Parathyroid adenoma (tissue), 2 donors: ENCODE measurements around the gene TRABD2B.

Experiments used
- H2AFZ ChIP-seq: fragments of 300-600 bp; sonication (generic); one replicate; pipeline ENCODE4 v1.7.0; 2017; ENCODE audit warnings: antibody characterized with exemption, mild to moderate bottlenecking
- H3K27ac ChIP-seq: fragments of 300-600 bp; sonication (generic); one replicate; pipeline ENCODE4 v1.7.0; 2017
- H3K27me3 ChIP-seq: fragments of 300-600 bp; sonication (generic); one replicate; pipeline ENCODE4 v1.7.0; 2017; ENCODE audit warnings: low read length; ENCODE audit not compliant: control insufficient read depth, insufficient read depth
- H3K36me3 ChIP-seq: fragments of 300-600 bp; sonication (generic); one replicate; pipeline ENCODE4 v1.7.0; 2017; ENCODE audit warnings: low read length; ENCODE audit not compliant: control insufficient read depth, insufficient read depth
- H3K4me1 ChIP-seq: fragments of 300-600 bp; sonication (generic); one replicate; pipeline ENCODE4 v1.7.0; 2017; ENCODE audit warnings: control low read depth
- H3K4me2 ChIP-seq: fragments of 300-600 bp; sonication (generic); one replicate; pipeline ENCODE4 v1.7.0; 2017; ENCODE audit warnings: low read length
- H3K4me3 ChIP-seq: fragments of 300-600 bp; sonication (generic); one replicate; pipeline ENCODE4 v1.7.0; 2017; ENCODE audit warnings: low read depth, low read length
- H3K79me2 ChIP-seq: fragments of 300-600 bp; sonication (generic); one replicate; pipeline ENCODE4 v1.7.0; 2017; ENCODE audit warnings: control low read depth
- H3K9ac ChIP-seq: fragments of 300-600 bp; sonication (generic); one replicate; pipeline ENCODE4 v1.7.0; 2017; ENCODE audit warnings: mild to moderate bottlenecking
- H3K9me3 ChIP-seq: fragments of 300-600 bp; sonication (generic); one replicate; pipeline ENCODE4 v1.7.0; 2017; ENCODE audit warnings: low read length; ENCODE audit not compliant: control insufficient read depth
- TF ChIP-seq, protein P1 (sequence below): fragments of 300-600 bp; sonication (generic); IDR thresholded peaks from one replicate; pipeline ENCODE4 v1.7.0; 2017; ENCODE audit warnings: antibody characterized with exemption, mild to moderate bottlenecking
- donor health status: primary hyperparathyroidism.

The TRABD2B gene

DNA sequence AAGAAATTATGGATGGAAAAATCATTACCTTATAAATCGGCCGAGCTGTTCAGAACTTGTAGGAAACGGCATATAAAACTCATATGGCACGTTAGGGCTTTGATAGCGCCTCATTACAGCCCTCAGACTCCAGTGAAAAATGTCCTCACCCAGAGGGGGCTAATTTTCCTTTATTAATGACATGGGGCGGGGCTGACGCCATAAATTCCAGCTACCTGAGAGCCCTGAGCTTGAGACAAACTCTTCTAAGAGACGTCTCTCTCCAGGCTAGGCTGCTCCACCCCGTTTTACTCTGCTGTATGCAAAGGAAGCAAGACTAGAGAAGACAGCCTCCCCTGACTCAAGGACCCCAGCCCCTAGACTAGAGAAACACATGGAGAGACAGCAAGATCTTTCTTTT is 149.4 kb downstream of the TRABD2B start:
- Histone ChIP-seq H3K27me3 (no peaks in the 10 kb centered on the region), H3K4me3 (no peak overlapping the region), H3K4me2 (no peak overlapping the region), H3K27ac (no peak overlapping the region), H3K9me3 (no peaks in the 10 kb centered on the region), H3K4me1 (no peaks in the 10 kb centered on the region), H3K9ac (no peak overlapping the region), H3K36me3 (no peaks in the 10 kb centered on the region), H3K79me2 (no peaks in the 10 kb centered on the region), H2AFZ (no peak overlapping the region)
- TF ChIP-seq, protein P1, sequence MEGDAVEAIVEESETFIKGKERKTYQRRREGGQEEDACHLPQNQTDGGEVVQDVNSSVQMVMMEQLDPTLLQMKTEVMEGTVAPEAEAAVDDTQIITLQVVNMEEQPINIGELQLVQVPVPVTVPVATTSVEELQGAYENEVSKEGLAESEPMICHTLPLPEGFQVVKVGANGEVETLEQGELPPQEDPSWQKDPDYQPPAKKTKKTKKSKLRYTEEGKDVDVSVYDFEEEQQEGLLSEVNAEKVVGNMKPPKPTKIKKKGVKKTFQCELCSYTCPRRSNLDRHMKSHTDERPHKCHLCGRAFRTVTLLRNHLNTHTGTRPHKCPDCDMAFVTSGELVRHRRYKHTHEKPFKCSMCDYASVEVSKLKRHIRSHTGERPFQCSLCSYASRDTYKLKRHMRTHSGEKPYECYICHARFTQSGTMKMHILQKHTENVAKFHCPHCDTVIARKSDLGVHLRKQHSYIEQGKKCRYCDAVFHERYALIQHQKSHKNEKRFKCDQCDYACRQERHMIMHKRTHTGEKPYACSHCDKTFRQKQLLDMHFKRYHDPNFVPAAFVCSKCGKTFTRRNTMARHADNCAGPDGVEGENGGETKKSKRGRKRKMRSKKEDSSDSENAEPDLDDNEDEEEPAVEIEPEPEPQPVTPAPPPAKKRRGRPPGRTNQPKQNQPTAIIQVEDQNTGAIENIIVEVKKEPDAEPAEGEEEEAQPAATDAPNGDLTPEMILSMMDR, result no peak

DNA sequence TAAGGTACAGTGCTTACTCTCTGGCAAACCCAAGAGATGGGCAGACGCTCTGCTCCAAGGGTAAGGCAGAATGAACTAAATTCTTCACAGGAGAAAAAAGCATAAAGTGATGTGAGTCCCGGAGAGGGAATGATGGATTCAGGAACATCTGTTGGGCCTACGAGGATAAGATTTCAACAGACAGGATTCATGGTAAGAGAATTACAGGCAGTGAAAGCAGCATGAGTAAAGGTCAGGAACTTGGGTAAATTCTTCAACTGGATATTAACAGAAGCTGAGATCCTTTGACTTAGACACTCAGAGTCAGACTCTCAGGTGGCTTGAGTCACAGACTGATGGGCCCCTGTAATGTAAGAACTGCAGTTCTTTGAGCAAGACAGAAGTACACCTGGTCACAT is 152.6 kb downstream of the TRABD2B start:
- no peak overlapping the region for H3K9ac ChIP-seq
- no peaks in the 10 kb centered on the region for H3K4me1 ChIP-seq
- no peaks in the 10 kb centered on the region for H3K9me3 ChIP-seq
- H3K4me3 ChIP-seq, result no peak overlapping the region
- H2AFZ ChIP-seq, result no peak overlapping the region
- TF ChIP-seq, protein P1, result no peak
- no peak overlapping the region for H3K4me2 ChIP-seq
- H3K36me3 ChIP-seq, result no peaks in the 10 kb centered on the region
- H3K27ac ChIP-seq, result no peak overlapping the region
- no peaks in the 10 kb centered on the region for H3K79me2 ChIP-seq
- H3K27me3 ChIP-seq, result no peaks in the 10 kb centered on the region

- Histone ChIP-seq H3K4me3 (no peak overlapping the region), H3K4me1 (no peaks in the 10 kb centered on the region), H3K79me2 (no peaks in the 10 kb centered on the region), H3K9me3 (no peaks in the 10 kb centered on the region), H3K36me3 (no peaks in the 10 kb centered on the region), H3K27ac (no peak overlapping the region), H3K9ac (no peak overlapping the region), H3K27me3 (no peaks in the 10 kb centered on the region), H3K4me2 (no peak overlapping the region), H2AFZ (no peak overlapping the region)
- TF ChIP-seq, protein P1, result no peak
Observed at GRCh38 chr1:47843781-47844557, 153.2 kb downstream of the TRABD2B start.

DNA sequence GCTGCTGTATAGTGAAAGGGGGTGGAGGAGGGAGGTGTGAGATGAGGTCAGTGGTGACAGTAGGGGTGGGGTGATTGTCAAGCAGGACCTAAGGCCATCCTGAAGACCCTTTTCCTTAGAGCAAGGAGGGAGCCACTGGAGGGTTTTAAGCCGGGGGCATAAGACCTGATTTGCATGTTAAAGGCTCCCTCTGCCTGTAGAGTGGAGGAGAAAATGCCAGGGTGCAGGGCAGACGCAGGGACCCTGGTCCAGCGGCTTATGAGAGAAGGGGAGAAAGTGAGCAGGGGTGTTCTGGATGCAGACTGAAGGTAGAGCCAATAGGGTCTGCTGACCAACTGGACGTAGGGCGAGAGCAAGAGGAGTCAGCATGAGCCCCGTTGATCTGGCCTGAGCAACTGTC is 154.1 kb downstream of the TRABD2B start:
- no peak overlapping the region for H3K9ac ChIP-seq
- H3K27me3 ChIP-seq, result no peaks in the 10 kb centered on the region
- H3K4me2 ChIP-seq, result no peak overlapping the region
- H3K4me3 ChIP-seq, result no peak overlapping the region
- H3K79me2 ChIP-seq, result no peaks in the 10 kb centered on the region
- H2AFZ ChIP-seq, result no peak overlapping the region
- H3K36me3 ChIP-seq, result no peaks in the 10 kb centered on the region
- no peak overlapping the region for H3K27ac ChIP-seq
- TF ChIP-seq, protein P1, result no peak
- no peaks in the 10 kb centered on the region for H3K4me1 ChIP-seq
- H3K9me3 ChIP-seq, result no peaks in the 10 kb centered on the region
